HCT116 (cell line): ENCODE results near the gene PRPH. TPM values are rescaled to one million over a fixed set of nuclear protein-coding genes. Genes with fewer than 3 reads are reported as not detected.

Experiments
- ATAC-seq: fragments of 200-7000 bp; cut with Tn5 transposase; 2 replicates; pipeline ENCODE4 v1.9.1; 2020; ENCODE audit warnings: mild to moderate bottlenecking, moderate library complexity
- BruUV-seq: library from RNA; stranded (reverse); fragments of 400-500 nt; replicated peaks from 2 replicates; lab custom pipeline; 2021; lab: Mats Ljungman, UMichigan
- CTCF ChIA-PET: fragments of 300-600 bp; sonication (Branson Sonifier 250); formaldehyde crosslinking; loops from one replicate; lab custom pipeline; 2021; ENCODE audit warnings: antibody characterized with exemption; lab: Charles Lee
- POLR2A ChIA-PET: fragments of 300-600, 350-600 bp; sonication (Branson Sonifier 250); formaldehyde crosslinking; loops from one replicate; lab custom pipeline; 2021; ENCODE audit warnings: antibody characterized with exemption; lab: Charles Lee
- RAD21 ChIA-PET, 2 experiments: fragments of 300-600 bp; sonication (Branson Sonifier 250); formaldehyde crosslinking; loops; one replicate each; lab custom pipeline; 2023; ENCODE audit warnings: low total read pairs in 2 of 2; ENCODE audit not compliant: uncharacterized antibody in 2 of 2, unreplicated experiment in 2 of 2, low non-redundant PET in 1 of 2; lab: Charles Lee
- DNase-seq: peaks from one replicate; pipeline ENCODE4 v3.0.0-alpha.2; 2010; ENCODE audit warnings: low read depth, low spot score
- H2AFZ ChIP-seq: fragments of 200-600 bp; shearing (Covaris generic), sonication (generic); 2 replicates; pipeline ENCODE4 v1.6.1; 2017; ENCODE audit warnings: low read depth, mixed run types, mixed read lengths, antibody characterized with exemption, low read length; ENCODE audit not compliant: poor library complexity, severe bottlenecking
- H3K27ac ChIP-seq: 2 replicates; pipeline ENCODE4 v1.5.1; 2012; ENCODE audit warnings: low read depth, low read length
- H3K27me3 ChIP-seq: fragments of 200-600 bp; sonication (generic); 2 replicates; pipeline ENCODE4 v1.6.1; 2016; ENCODE audit warnings: mixed run types, low read length, mixed read lengths; ENCODE audit not compliant: insufficient read depth
- H3K36me3 ChIP-seq, 2 experiments: fragments of 200-500 bp in 1 of 2; fragments of 200-600 bp in 1 of 2; sonication (Bioruptor generic) in 1 of 2; sonication (generic) in 1 of 2; 2 replicates each; pipeline versions ENCODE4 v1.5.1 to v1.6.1; 2014 to 2016; ENCODE audit warnings: low read length in 2 of 2, inconsistent platforms in 1 of 2, mixed read lengths in 1 of 2, mixed run types in 1 of 2; ENCODE audit not compliant: insufficient read depth in 2 of 2, control insufficient read depth in 1 of 2
- H3K4me1 ChIP-seq, 2 experiments: fragments of 200-600 bp in 1 of 2; sonication (generic) in 1 of 2; 2 replicates each; pipeline versions ENCODE4 v1.5.1 to v1.6.1; 2012 to 2017; ENCODE audit warnings: low read length in 2 of 2, inconsistent platforms in 1 of 2, mild to moderate bottlenecking in 1 of 2, mixed read lengths in 1 of 2, mixed run types in 1 of 2, moderate library complexity in 1 of 2; ENCODE audit not compliant: insufficient read depth in 2 of 2, control insufficient read depth in 1 of 2
- H3K4me2 ChIP-seq: fragments of 200-600 bp; sonication (generic); 2 replicates; pipeline ENCODE4 v1.6.1; 2017; ENCODE audit warnings: mixed run types, low read length, mixed read lengths
- H3K4me3 ChIP-seq, 2 experiments: fragments of 200-600 bp in 1 of 2; sonication (generic) in 1 of 2; replicated peaks in 1 of 2; 2 replicates each; pipeline ENCODE4 v1.5.1; 2011 to 2016; ENCODE audit warnings: low read length in 2 of 2, control low read depth in 1 of 2, low read depth in 1 of 2, mild to moderate bottlenecking in 1 of 2, mixed read lengths in 1 of 2, mixed run types in 1 of 2
- H3K79me2 ChIP-seq: fragments of 200-600 bp; sonication (generic); 2 replicates; pipeline ENCODE4 v1.6.1; 2017; ENCODE audit warnings: mild to moderate bottlenecking, mixed run types, low read length, moderate library complexity, mixed read lengths; ENCODE audit not compliant: insufficient read depth
- H3K9ac ChIP-seq: fragments of 200-600 bp; sonication (generic); 2 replicates; pipeline ENCODE4 v1.6.1; 2016; ENCODE audit warnings: low read length, mixed read lengths
- H3K9me2 ChIP-seq: fragments of 200-600 bp; sonication (generic), shearing (Covaris generic); 2 replicates; pipeline ENCODE4 v1.6.1; 2017; ENCODE audit warnings: mixed run types, mild to moderate bottlenecking, moderate library complexity; ENCODE audit not compliant: insufficient read depth
- H3K9me3 ChIP-seq, 2 experiments: fragments of 200-500 bp in 1 of 2; fragments of 200-600 bp in 1 of 2; sonication (Bioruptor generic) in 1 of 2; sonication (generic) in 1 of 2; 2 replicates each; pipeline ENCODE4 v1.6.1; 2014 to 2017; ENCODE audit warnings: low read length in 2 of 2, mixed read lengths in 2 of 2, inconsistent platforms in 1 of 2, low read depth in 1 of 2, mild to moderate bottlenecking in 1 of 2, mixed run types in 1 of 2, moderate library complexity in 1 of 2; ENCODE audit not compliant: control insufficient read depth in 1 of 2, insufficient read depth in 1 of 2
- H4K20me1 ChIP-seq: fragments of 200-600 bp; sonication (generic), shearing (Covaris generic); 2 replicates; pipeline ENCODE4 v1.6.1; 2017; ENCODE audit warnings: mixed run types, mild to moderate bottlenecking, moderate library complexity; ENCODE audit not compliant: insufficient read depth
- ATF3 ChIP-seq: IDR thresholded peaks from 2 replicates; pipeline ENCODE4 v1.6.1; 2012
- EZH2 ChIP-seq: fragments of 200-600 bp; sonication (generic); IDR thresholded peaks from 2 replicates; pipeline ENCODE4 v1.6.1; 2017; ENCODE audit warnings: antibody characterized with exemption, mixed run types
- JUND ChIP-seq: IDR thresholded peaks from 2 replicates; pipeline ENCODE4 v1.6.1; 2012
- POLR2A ChIP-seq: IDR thresholded peaks from 2 replicates; pipeline ENCODE4 v1.7.0; 2011; ENCODE audit warnings: borderline replicate concordance; ENCODE audit not compliant: insufficient read depth, insufficient read length; ENCODE audit errors: extremely low read depth
- POLR2AphosphoS5 ChIP-seq: IDR thresholded peaks from 2 replicates; pipeline ENCODE4 v1.6.1; 2011; ENCODE audit warnings: mild to moderate bottlenecking, low read depth, low read length, moderate library complexity
- SIN3A ChIP-seq: IDR thresholded peaks from 2 replicates; pipeline ENCODE4 v1.6.1; 2012; ENCODE audit warnings: low read depth
- SP1 ChIP-seq: IDR thresholded peaks from 2 replicates; pipeline ENCODE4 v1.6.1; 2012; ENCODE audit warnings: low read depth
- TCF7L2 ChIP-seq: IDR thresholded peaks from 2 replicates; pipeline ENCODE4 v1.7.0; 2011; ENCODE audit warnings: borderline replicate concordance, inconsistent platforms; ENCODE audit not compliant: insufficient read depth, insufficient read length; ENCODE audit errors: extremely low read depth
- YY1 ChIP-seq: IDR thresholded peaks from 2 replicates; pipeline ENCODE4 v1.6.1; 2011; ENCODE audit warnings: low read length, low read depth, moderate library complexity, mild to moderate bottlenecking; ENCODE audit not compliant: insufficient replicate concordance; ENCODE audit errors: extremely low read depth
- ZBTB33 ChIP-seq: IDR thresholded peaks from 2 replicates; pipeline ENCODE4 v1.6.1; 2011; ENCODE audit warnings: mild to moderate bottlenecking, low read length, moderate library complexity; ENCODE audit not compliant: insufficient replicate concordance; ENCODE audit errors: extremely low read depth
- ZFX ChIP-seq: fragments of 450-650 bp; IDR thresholded peaks from 2 replicates; pipeline ENCODE4 v1.6.1; 2017
- intact Hi-C: fragments of 100-400 bp; cut with micrococcal nuclease; formaldehyde crosslinking; loops from 2 replicates; pipeline ENCODE4 v1.10.0; 2022
- total RNA-seq: library from RNA; stranded (reverse); gene quantifications from one replicate; pipeline ENCODE4 v1.2.1, GENCODE V29; 2021; ENCODE audit not compliant: unreplicated experiment

PRPH gene
- total RNA-seq, 1 experiment from 2014 or later, result 6.7 TPM

- no peak for TF ChIP-seq JUND
- TF ChIP-seq ATF3, result no peak
- TF ChIP-seq POLR2A, result peak; percentile 10
- TF ChIP-seq SIN3A, result peak; percentile 80; the same call in 1 of the 2 replicates
- TF ChIP-seq EZH2, result no peak
- TF ChIP-seq, all 23 proteins: peak for 2
- peak overlapping the region; percentile 72 to 99 for H3K4me3 ChIP-seq
- BruUV-seq, result TSS peak; percentile 94
- no peak overlapping the region for H2AFZ ChIP-seq
- intact Hi-C loops, result no loop called here
- H3K4me2 ChIP-seq, result peak overlapping the region; percentile 93
- H3K9me3 ChIP-seq, result no peaks in the 10 kb centered on the region
- peak; percentile 6 for ATAC-seq
- POLR2A ChIA-PET, result interaction anchor here (0.7 to 2.0 kb wide), 11 partner anchors 9 to 419 kb away, joined by 3 to 22 read pairs (median 5); partner anchors contain the start of genes SPATS2 and TMBIM6
- H3K9ac ChIP-seq, result peak overlapping the region; percentile 88
- H3K9me2 ChIP-seq, result no peaks in the 10 kb centered on the region
- H4K20me1 ChIP-seq, result no peaks in the 10 kb centered on the region
- H3K36me3 ChIP-seq, result peaks cover 10 to 21% of the 10 kb centered on the region in 2 experiments; a peak in 2 of 4 replicates
- no peaks in the 10 kb centered on the region for H3K27me3 ChIP-seq
- peaks cover 8 to 14% of the 10 kb centered on the region in 2 experiments for H3K4me1 ChIP-seq
- H3K27ac ChIP-seq, result peak overlapping the region; percentile 64
- RAD21 ChIA-PET, result interaction anchor here in 1 of 2 experiments (1.1 to 1.3 kb wide), 2 partner anchors 9 to 24 kb away, joined by 3 read pairs; no protein-coding TSS in a partner anchor
- CTCF ChIA-PET, result interaction anchor here (0.9 to 3.4 kb wide), 11 partner anchors 9 to 301 kb away, joined by 3 to 45 read pairs (median 9); partner anchors contain the start of genes C1QL4, DNAJC22 and PRPF40B
- peaks cover 27% of the 10 kb centered on the region for H3K79me2 ChIP-seq
- DNase-seq, result no peak
Measured at GRCh38 chr12:49322367-49322707, 27.4 kb downstream of the PRPH start.

GRCh38 chr12:49322708-49323523, 28.0 kb downstream of the PRPH start, which contains the start of gene TROAP:
Gene TROAP (plus strand): TSS chr12:49323255. CDS start chr12:49323609, 354 bp downstream.
- Histone ChIP-seq H4K20me1 (no peaks in the 10 kb centered on the region), H3K9me3 (no peaks in the 10 kb centered on the region), H3K79me2 (peaks cover 27% of the 10 kb centered on the region), H3K27ac (peak within 1 kb of the TSS; percentile 70), H3K4me2 (peak within 1 kb of the TSS; percentile 93), H3K4me1 (peaks cover 8 to 14% of the 10 kb centered on the region in 2 experiments), H3K36me3 (peaks cover 14 to 23% of the 10 kb centered on the region in 2 experiments; a peak in 2 of 4 replicates), H3K4me3 (peak within 1 kb of the TSS; percentile 72 to 99), H3K27me3 (no peaks in the 10 kb centered on the region), H3K9ac (peak within 1 kb of the TSS; percentile 88), H2AFZ (peak within 1 kb of the TSS; percentile 80), H3K9me2 (no peaks in the 10 kb centered on the region)
- no TSS peak for BruUV-seq
- peak; percentile 97 for DNase-seq
- intact Hi-C loops, result no loop called here
- RAD21 ChIA-PET, result interaction anchor here (0.5 to 1.3 kb wide), 3 partner anchors 9 to 26 kb away, joined by 3 read pairs; no protein-coding TSS in a partner anchor
- CTCF ChIA-PET, result interaction anchor here (0.9 to 3.4 kb wide), 11 partner anchors 9 to 315 kb away, joined by 3 to 45 read pairs (median 9); partner anchors contain the start of genes C1QL4, DNAJC22 and PRPF40B
- ATAC-seq, result peak; percentile 96
- no peak for TF ChIP-seq ATF3
- TF ChIP-seq POLR2A, result peak; percentile 51
- TF ChIP-seq SIN3A, result peak; percentile 97
- TF ChIP-seq ZFX, result peak; percentile 10; the same call in 1 of the 2 replicates
- peak; percentile 94 for TF ChIP-seq SP1
- peak; percentile 70 for TF ChIP-seq YY1
- TF ChIP-seq TCF7L2, result no peak
- peak; percentile 65; the same call in 1 of the 2 replicates for TF ChIP-seq POLR2AphosphoS5
- peak; percentile 89 for TF ChIP-seq ZBTB33
- POLR2A ChIA-PET, result interaction anchor here (0.6 to 2.0 kb wide), 12 partner anchors 9 to 418 kb away, joined by 3 to 22 read pairs (median 4); partner anchors contain the start of genes SPATS2 and TMBIM6
